Stimulated activated naive CD8-positive, alpha-beta T cell treated with anti-CD3 and anti-CD28 coated beads, Interleukin-15, amount 100 ng/mL, for 72 hours (primary cell): ENCODE measurements around the gene GLB1L2.
A peak's percentile ranks its signal among the peaks of the same experiment; 100 is the strongest.

ENCODE experiments used
- ATAC-seq: fragments of 150-1000 bp; cut with Tn5 transposase; 2 replicates; pipeline ENCODE4 v1.10.0; 2021; ENCODE audit warnings: mild to moderate bottlenecking, moderate library complexity
- DNase-seq, 2 donors: peaks; one replicate each; pipeline ENCODE4 v3.0.0; 2021 to 2022
- H3K27ac Mint-ChIP-seq, 2 donors: one replicate each; pipeline ENCODE4 v1.8.0; 2022; ENCODE audit warnings: mild to moderate bottlenecking in 2 of 2, mixed read lengths in 2 of 2, moderate library complexity in 2 of 2
- H3K27me3 Mint-ChIP-seq: one replicate; pipeline ENCODE4 v1.8.0; 2022; ENCODE audit warnings: mixed read lengths
- H3K4me1 Mint-ChIP-seq: one replicate; pipeline ENCODE4 v1.8.0; 2022; ENCODE audit warnings: mild to moderate bottlenecking, mixed read lengths
- H3K4me3 Mint-ChIP-seq, 2 donors: one replicate each; pipeline ENCODE4 v1.8.0; 2022; ENCODE audit warnings: mild to moderate bottlenecking in 2 of 2, mixed read lengths in 2 of 2, moderate library complexity in 1 of 2
- H3K9me3 Mint-ChIP-seq, 2 donors: one replicate each; pipeline ENCODE4 v1.8.0; 2022; ENCODE audit warnings: mixed read lengths in 2 of 2

The GLB1L2 gene

DNA sequence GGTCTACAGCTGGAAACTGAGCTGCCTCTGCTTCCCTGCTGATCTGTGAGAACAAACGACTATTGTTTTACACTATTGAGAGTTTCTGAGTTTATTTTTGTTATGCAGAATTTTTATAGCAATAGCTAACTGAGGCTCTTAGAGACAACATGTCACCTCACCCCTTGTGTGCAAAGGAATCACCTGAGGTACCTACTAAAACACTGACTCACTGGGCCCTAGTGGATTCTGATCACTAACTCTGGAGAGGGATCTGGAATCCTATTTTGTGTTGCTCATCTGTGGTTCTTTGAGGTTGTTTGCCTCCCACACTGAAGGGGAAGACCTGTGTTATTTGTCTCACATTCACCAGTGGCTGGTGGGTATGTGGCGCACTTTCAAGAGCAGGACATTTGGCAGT lies 93.6 kb downstream of the GLB1L2 start:
- no peak for ATAC-seq
- DNase-seq = no peak
- peak overlapping the region in 1 of 2 donors; percentile 13 for H3K27ac Mint-ChIP-seq
- H3K27me3 Mint-ChIP-seq = peaks cover 32% of the 10 kb centered on the region
- H3K9me3 Mint-ChIP-seq = no peaks in the 10 kb centered on the region
- no peak overlapping the region for H3K4me3 Mint-ChIP-seq
- H3K4me1 Mint-ChIP-seq = no peaks in the 10 kb centered on the region
